ENCODE data around the gene KRT15. TPM values are rescaled to one million over a fixed set of nuclear protein-coding genes. Genes with fewer than 3 reads are reported as not detected.

KRT15 gene
- total and polyA plus RNA-seq, 2 donors, result 4.7 to 11.9 TPM

GRCh38 chr17:41538565-41538991 lies 19.9 kb upstream of the KRT15 start:
- 53% methylated on average over 5 of the region's 5 CpGs for WGBS
- H3K27ac ChIP-seq (ENCODE audit: low read depth), result no peak overlapping the region
- H3K36me3 ChIP-seq (ENCODE audit: insufficient read depth), result no peaks in the 10 kb centered on the region
- DNase-seq (ENCODE audit: extremely low spot score), result no peak
- no peak overlapping the region for H3K4me3 ChIP-seq (ENCODE audit: low read depth, low read length)
- no peaks in the 10 kb centered on the region for H3K4me1 ChIP-seq (ENCODE audit: insufficient read depth)

GRCh38 chr17:41537990-41538389 lies 19.3 kb upstream of the KRT15 start:
- Histone ChIP-seq H3K27ac (ENCODE audit: low read depth) (no peak overlapping the region), H3K4me1 (ENCODE audit: insufficient read depth) (no peaks in the 10 kb centered on the region), H3K4me3 (ENCODE audit: low read depth, low read length) (no peak overlapping the region), H3K36me3 (ENCODE audit: insufficient read depth) (no peaks in the 10 kb centered on the region)
- 79% methylated on average over 9 of the region's 9 CpGs for WGBS
- no peak for DNase-seq (ENCODE audit: extremely low spot score)

DNA sequence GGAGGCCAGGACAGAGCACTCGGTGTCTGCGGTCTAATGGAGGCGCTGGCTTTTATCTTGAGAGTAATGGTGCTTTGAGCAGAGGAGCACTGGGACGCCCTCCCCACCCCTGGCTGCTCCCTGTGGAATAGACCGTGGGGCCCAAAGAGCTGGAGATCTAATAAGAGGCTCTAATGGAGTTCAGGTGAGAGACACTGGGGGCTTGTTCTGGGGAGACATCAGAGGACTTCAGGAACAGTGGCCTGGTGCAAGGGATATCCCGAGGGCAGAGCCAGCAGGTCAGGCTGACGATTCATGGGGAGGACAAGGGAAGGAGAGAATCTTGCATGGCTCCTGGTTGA lies 18.9 kb upstream of the KRT15 start:
- no peaks in the 10 kb centered on the region for H3K4me1 ChIP-seq (ENCODE audit: insufficient read depth)
- no peak overlapping the region for H3K27ac ChIP-seq (ENCODE audit: low read depth)
- 90% methylated on average over 7 of the region's 7 CpGs for WGBS
- no peak overlapping the region for H3K4me3 ChIP-seq (ENCODE audit: low read depth, low read length)
- no peak for DNase-seq (ENCODE audit: extremely low spot score)
- H3K36me3 ChIP-seq (ENCODE audit: insufficient read depth), result no peaks in the 10 kb centered on the region

- Histone ChIP-seq H3K4me3 (ENCODE audit: low read depth, low read length) (no peak overlapping the region), H3K27ac (ENCODE audit: low read depth) (no peak overlapping the region), H3K4me1 (ENCODE audit: insufficient read depth) (no peaks in the 10 kb centered on the region), H3K36me3 (ENCODE audit: insufficient read depth) (no peaks in the 10 kb centered on the region)
- DNase-seq (ENCODE audit: extremely low spot score), result no peak
- 86% methylated on average over 7 of the region's 7 CpGs for WGBS
Measured at GRCh38 chr17:41536741-41537613, 18.3 kb upstream of the KRT15 start.

- H3K27ac ChIP-seq (ENCODE audit: low read depth), result no peak overlapping the region
- WGBS, result 63% methylated on average over 15 of the region's 15 CpGs
- no peak for DNase-seq (ENCODE audit: extremely low spot score)
- no peaks in the 10 kb centered on the region for H3K4me1 ChIP-seq (ENCODE audit: insufficient read depth)
- H3K4me3 ChIP-seq (ENCODE audit: low read depth, low read length), result no peak overlapping the region
- H3K36me3 ChIP-seq (ENCODE audit: insufficient read depth), result no peaks in the 10 kb centered on the region
Measured at GRCh38 chr17:41535764-41536481, 17.2 kb upstream of the KRT15 start.

DNA sequence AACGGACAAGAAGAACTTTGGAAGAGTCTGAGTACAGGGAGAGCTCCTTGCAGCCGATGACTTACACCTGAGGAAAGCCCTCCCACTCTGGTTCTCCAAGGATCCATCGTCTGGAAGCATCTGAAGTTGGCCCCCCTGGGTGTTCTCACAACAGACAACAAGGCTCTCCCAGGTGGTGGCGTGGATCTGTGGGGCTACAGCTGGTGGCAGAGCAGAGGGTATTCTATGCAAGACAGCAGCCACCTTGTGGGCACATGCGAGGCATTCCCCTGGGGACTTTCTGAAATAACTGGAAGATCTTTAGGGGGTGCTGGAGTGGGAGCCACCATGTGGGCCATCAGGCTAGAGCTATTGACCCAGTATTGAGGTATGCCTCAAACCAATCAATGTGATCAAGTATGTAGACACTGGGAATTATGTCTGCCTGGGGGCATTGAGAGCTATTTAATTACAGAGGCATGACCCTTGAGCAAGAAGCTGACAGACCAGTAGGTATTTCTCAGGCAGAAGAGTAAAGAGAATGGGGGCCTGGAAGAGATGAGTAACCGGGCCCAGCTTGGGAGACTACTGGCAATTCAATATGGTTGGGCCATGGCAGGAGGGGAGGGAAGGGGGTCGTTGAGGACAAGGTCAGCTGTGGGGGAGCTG lies 16.3 kb upstream of the KRT15 start:
- H3K27ac ChIP-seq (ENCODE audit: low read depth), result no peak overlapping the region
- 77% methylated on average over 7 of the region's 7 CpGs for WGBS
- H3K36me3 ChIP-seq (ENCODE audit: insufficient read depth), result no peaks in the 10 kb centered on the region
- H3K4me3 ChIP-seq (ENCODE audit: low read depth, low read length), result no peak overlapping the region
- no peak for DNase-seq (ENCODE audit: extremely low spot score)
- H3K4me1 ChIP-seq (ENCODE audit: insufficient read depth), result no peaks in the 10 kb centered on the region

GRCh38 chr17:41533613-41534012 lies 14.9 kb upstream of the KRT15 start:
- 83% methylated on average over 7 of the region's 7 CpGs for WGBS
- Histone ChIP-seq H3K27ac (ENCODE audit: low read depth) (no peak overlapping the region), H3K4me3 (ENCODE audit: low read depth, low read length) (no peak overlapping the region), H3K36me3 (ENCODE audit: insufficient read depth) (no peaks in the 10 kb centered on the region), H3K4me1 (ENCODE audit: insufficient read depth) (no peaks in the 10 kb centered on the region)
- no peak for DNase-seq (ENCODE audit: extremely low spot score)

DNA sequence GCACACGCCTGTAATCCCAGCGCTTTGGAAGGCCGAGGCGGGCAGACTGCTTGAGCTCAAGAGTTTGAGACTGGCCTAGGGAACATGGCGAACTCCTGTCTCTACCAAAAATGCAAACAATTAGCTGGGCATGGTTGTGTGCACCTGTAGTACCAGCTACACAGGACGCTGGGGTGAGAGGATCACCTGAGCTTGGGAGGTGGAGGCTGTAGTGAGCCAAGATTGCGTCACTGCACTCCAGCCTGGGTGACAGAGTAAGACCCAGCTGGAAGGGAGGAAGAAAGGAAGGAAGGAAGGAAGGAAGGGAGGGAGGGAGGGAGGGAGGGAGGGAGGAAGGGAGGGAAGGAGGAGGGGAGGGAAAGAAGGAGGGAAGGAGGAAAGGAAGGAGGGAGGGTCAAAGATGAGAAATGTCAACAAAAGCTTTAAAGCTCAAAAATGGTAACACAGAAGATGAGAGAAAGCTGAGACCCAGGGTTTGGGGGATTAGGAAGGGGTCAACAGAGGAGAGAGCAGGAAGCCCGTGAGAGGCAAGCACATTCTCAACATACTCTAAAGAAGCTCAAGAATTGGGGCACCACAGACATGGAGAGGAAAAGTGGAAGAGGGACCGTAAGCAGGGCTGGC lies 14.4 kb upstream of the KRT15 start:
- WGBS, result 75% methylated on average over 9 of the region's 9 CpGs
- Histone ChIP-seq H3K4me1 (ENCODE audit: insufficient read depth) (no peaks in the 10 kb centered on the region), H3K4me3 (ENCODE audit: low read depth, low read length) (no peak overlapping the region), H3K36me3 (ENCODE audit: insufficient read depth) (no peaks in the 10 kb centered on the region), H3K27ac (ENCODE audit: low read depth) (no peak overlapping the region)
- DNase-seq (ENCODE audit: extremely low spot score), result no peak

GRCh38 chr17:41531993-41532392 lies 13.3 kb upstream of the KRT15 start:
- Histone ChIP-seq H3K4me3 (ENCODE audit: low read depth, low read length) (no peak overlapping the region), H3K4me1 (ENCODE audit: insufficient read depth) (no peaks in the 10 kb centered on the region), H3K27ac (ENCODE audit: low read depth) (no peak overlapping the region), H3K36me3 (ENCODE audit: insufficient read depth) (no peaks in the 10 kb centered on the region)
- DNase-seq (ENCODE audit: extremely low spot score), result no peak
- 77% methylated on average over 1 of the region's 1 CpG for WGBS

- Histone ChIP-seq H3K4me1 (ENCODE audit: insufficient read depth) (no peaks in the 10 kb centered on the region), H3K27ac (ENCODE audit: low read depth) (peak overlapping the region; percentile 19), H3K4me3 (ENCODE audit: low read depth, low read length) (no peak overlapping the region), H3K36me3 (ENCODE audit: insufficient read depth) (no peaks in the 10 kb centered on the region)
- WGBS, result 66% methylated on average over 8 of the region's 8 CpGs
- no peak for DNase-seq (ENCODE audit: extremely low spot score)
Measured at GRCh38 chr17:41530062-41531048, 11.7 kb upstream of the KRT15 start.

DNA sequence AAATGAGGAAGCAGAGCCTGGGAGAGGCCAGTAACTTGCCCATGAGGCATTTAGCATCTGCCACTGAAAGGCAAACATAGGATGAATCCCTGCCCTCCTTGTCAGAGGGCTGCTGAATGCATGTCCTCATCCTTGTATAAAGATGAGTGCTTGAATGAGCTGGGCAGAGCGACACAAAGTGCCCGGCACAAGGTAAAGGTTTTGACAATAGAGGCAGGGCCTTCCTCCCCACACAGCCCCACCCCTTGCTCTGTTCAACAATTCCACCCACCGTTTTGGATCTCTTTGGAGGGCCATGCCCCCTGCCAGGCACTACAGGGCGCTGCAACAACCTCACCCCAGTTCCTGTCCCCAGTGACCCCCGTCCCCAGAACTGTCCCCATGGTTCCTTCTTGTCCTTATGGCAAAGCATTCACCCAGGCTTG lies 10.8 kb upstream of the KRT15 start:
- Histone ChIP-seq H3K4me3 (ENCODE audit: low read depth, low read length) (no peak overlapping the region), H3K4me1 (ENCODE audit: insufficient read depth) (no peaks in the 10 kb centered on the region), H3K36me3 (ENCODE audit: insufficient read depth) (no peaks in the 10 kb centered on the region), H3K27ac (ENCODE audit: low read depth) (peak overlapping the region; percentile 61)
- no peak for DNase-seq (ENCODE audit: extremely low spot score)
- WGBS, result 80% methylated on average over 5 of the region's 5 CpGs

GRCh38 chr17:41528959-41529353 lies 10.3 kb upstream of the KRT15 start:
- no peaks in the 10 kb centered on the region for H3K4me1 ChIP-seq (ENCODE audit: insufficient read depth)
- no peaks in the 10 kb centered on the region for H3K36me3 ChIP-seq (ENCODE audit: insufficient read depth)
- DNase-seq (ENCODE audit: extremely low spot score), result no peak
- H3K27ac ChIP-seq (ENCODE audit: low read depth), result peak overlapping the region; percentile 61
- WGBS, result 72% methylated on average over 10 of the region's 10 CpGs
- H3K4me3 ChIP-seq (ENCODE audit: low read depth, low read length), result no peak overlapping the region

Measured in urinary bladder (tissue), 4 donors.